GM23338 (cell line): ENCODE measurements around the gene CPT1A. TPM values are rescaled to one million over a fixed set of nuclear protein-coding genes. Genes with fewer than 3 reads are reported as not detected.

Source experiments
- ATAC-seq: fragments of 200-7000 bp; cut with Tn5 transposase; 3 replicates; pipeline ENCODE4 v1.9.1; 2020
- DNase-seq: peaks from one replicate; pipeline ENCODE4 v3.0.0-alpha.2; 2015; ENCODE audit warnings: low spot score
- H2AFZ ChIP-seq: fragments of 200-600 bp; sonication (generic); 2 replicates; pipeline ENCODE4 v1.8.0; 2016; ENCODE audit warnings: antibody characterized with exemption, mild to moderate bottlenecking, moderate library complexity
- H3F3A ChIP-seq: fragments of 200-600 bp; sonication (generic); replicated peaks from 2 replicates; pipeline ENCODE4 v1.8.0; 2017; ENCODE audit warnings: antibody characterized with exemption, mixed run types, low read depth
- H3K27ac ChIP-seq: fragments of 200-600 bp; sonication (generic); 2 replicates; pipeline ENCODE4 v1.6.1; 2016; ENCODE audit warnings: low read depth
- H3K27me3 ChIP-seq: fragments of 200-600 bp; sonication (generic); 2 replicates; pipeline ENCODE4 v1.8.0; 2016; ENCODE audit warnings: mild to moderate bottlenecking, mixed run types, moderate library complexity; ENCODE audit not compliant: insufficient read depth
- H3K36me3 ChIP-seq: fragments of 200-600 bp; sonication (generic); 2 replicates; pipeline ENCODE4 v1.8.0; 2016; ENCODE audit warnings: mild to moderate bottlenecking; ENCODE audit not compliant: insufficient read depth
- H3K4me1 ChIP-seq: fragments of 200-600 bp; sonication (generic); 2 replicates; pipeline ENCODE4 v1.8.0; 2016; ENCODE audit warnings: mild to moderate bottlenecking, moderate library complexity; ENCODE audit not compliant: insufficient read depth
- H3K4me2 ChIP-seq: fragments of 200-600 bp; sonication (generic); 2 replicates; pipeline ENCODE4 v1.7.1; 2017; ENCODE audit warnings: mixed run types
- H3K4me3 ChIP-seq: fragments of 200-600 bp; sonication (generic); 2 replicates; pipeline ENCODE4 v1.6.1; 2016; ENCODE audit warnings: mixed run types
- H3K79me2 ChIP-seq: fragments of 200-600 bp; sonication (generic); replicated peaks from 2 replicates; pipeline ENCODE4 v1.8.0; 2017; ENCODE audit warnings: mild to moderate bottlenecking; ENCODE audit not compliant: insufficient read depth
- H3K9me2 ChIP-seq: fragments of 200-600 bp; sonication (generic); 2 replicates; pipeline ENCODE4 v1.8.0; 2017; ENCODE audit not compliant: insufficient read depth
- H4K20me1 ChIP-seq: fragments of 200-600 bp; sonication (generic); replicated peaks from 2 replicates; pipeline ENCODE4 v1.8.0; 2017; ENCODE audit warnings: mild to moderate bottlenecking; ENCODE audit not compliant: insufficient read depth
- H3K27ac Mint-ChIP-seq: 2 replicates; pipeline ENCODE4 v1.8.0; 2020; ENCODE audit warnings: inconsistent platforms, mild to moderate bottlenecking, moderate library complexity, mixed read lengths
- H3K27me3 Mint-ChIP-seq: 3 replicates; pipeline ENCODE4 v1.8.0; 2022; ENCODE audit warnings: low read depth, mild to moderate bottlenecking, moderate library complexity, mixed read lengths, inconsistent platforms; ENCODE audit not compliant: insufficient read depth, poor library complexity
- H3K36me3 Mint-ChIP-seq: 3 replicates; pipeline ENCODE4 v1.8.0; 2021; ENCODE audit warnings: low read depth, mild to moderate bottlenecking, inconsistent platforms, moderate library complexity, mixed read lengths
- H3K4me1 Mint-ChIP-seq: 3 replicates; pipeline ENCODE4 v1.8.0; 2020; ENCODE audit warnings: mild to moderate bottlenecking, inconsistent platforms, mixed read lengths
- H3K4me3 Mint-ChIP-seq: 3 replicates; pipeline ENCODE4 v1.8.0; 2021; ENCODE audit warnings: moderate library complexity, mild to moderate bottlenecking, inconsistent platforms, mixed read lengths
- H3K9me3 Mint-ChIP-seq: 3 replicates; pipeline ENCODE4 v1.8.0; 2020; ENCODE audit warnings: moderate library complexity, mild to moderate bottlenecking, inconsistent platforms, mixed read lengths
- CREB1 ChIP-seq: fragments of 250-450 bp; sonication (Bioruptor Pico); IDR thresholded peaks from 2 replicates; pipeline ENCODE4 v1.5.0; 2020; ENCODE audit warnings: low read depth, mild to moderate bottlenecking, moderate library complexity
- EZH2 ChIP-seq: fragments of 200-600 bp; sonication (generic); IDR thresholded peaks from one replicate; pipeline ENCODE4 v1.8.0; 2017; ENCODE audit warnings: antibody characterized with exemption, mild to moderate bottlenecking, low read depth; ENCODE audit not compliant: unreplicated experiment
- EZH2phosphoT487 ChIP-seq: fragments of 200-600 bp; sonication (generic); IDR thresholded peaks from one replicate; pipeline ENCODE4 v1.8.1; 2018; ENCODE audit warnings: antibody characterized with exemption; ENCODE audit not compliant: unreplicated experiment
- JUNB ChIP-seq: IDR thresholded peaks from one replicate; pipeline ENCODE4 v1.6.1; 2016; ENCODE audit warnings: antibody characterized with exemption; ENCODE audit not compliant: unreplicated experiment
- POLR2AphosphoS5 ChIP-seq: IDR thresholded peaks from 2 replicates; pipeline ENCODE4 v1.6.1; 2016; ENCODE audit warnings: antibody characterized with exemption, low read depth
- STAT1 ChIP-seq: IDR thresholded peaks from one replicate; pipeline ENCODE4 v1.6.1; 2016; ENCODE audit warnings: antibody characterized with exemption; ENCODE audit not compliant: unreplicated experiment
- ZNF331 ChIP-seq: fragments of 250-450 bp; sonication (Bioruptor Pico); IDR thresholded peaks from 2 replicates; pipeline ENCODE4 v1.5.0; 2020; ENCODE audit warnings: low read depth, mild to moderate bottlenecking, moderate library complexity
- polyA plus RNA-seq: library from polyadenylated mRNA; unstranded; fragments of >200 nt; fragmentation: Nextera tagmentation; extraction: Ambion mirVana; gene quantifications from 2 replicates; pipeline ENCODE4 v1.2.1, GENCODE V29; 2016
- total RNA-seq: library from RNA; depleted of rRNA; stranded (reverse); fragments of >200 nt; shearing (Covaris generic); gene quantifications from 2 replicates; pipeline ENCODE4 v1.2.3, GENCODE V29; 2014
- TF ChIP-seq, protein P1 (sequence below): IDR thresholded peaks from 2 replicates; pipeline ENCODE4 v1.6.1; 2016; ENCODE audit warnings: antibody characterized with exemption
- TF ChIP-seq, protein P2 (sequence below), 2 experiments: fragments of 200-600 bp in 1 of 2; sonication (generic) in 1 of 2; conservative IDR thresholded peaks; 2 replicates each; pipeline versions ENCODE4 v1.5.1 to v1.6.1; 2016 to 2017; ENCODE audit warnings: antibody characterized with exemption in 2 of 2, low read depth in 2 of 2, mild to moderate bottlenecking in 2 of 2, moderate library complexity in 1 of 2
- TF ChIP-seq, protein P3 (sequence below): fragments of 250-450 bp; sonication (Bioruptor Pico); IDR thresholded peaks from 2 replicates; pipeline ENCODE4 v1.5.0; 2020; ENCODE audit warnings: mild to moderate bottlenecking, moderate library complexity

CPT1A gene
- total and polyA plus RNA-seq, 2 experiments from 2014 or later, result 2.6 to 9.5 TPM

DNA sequence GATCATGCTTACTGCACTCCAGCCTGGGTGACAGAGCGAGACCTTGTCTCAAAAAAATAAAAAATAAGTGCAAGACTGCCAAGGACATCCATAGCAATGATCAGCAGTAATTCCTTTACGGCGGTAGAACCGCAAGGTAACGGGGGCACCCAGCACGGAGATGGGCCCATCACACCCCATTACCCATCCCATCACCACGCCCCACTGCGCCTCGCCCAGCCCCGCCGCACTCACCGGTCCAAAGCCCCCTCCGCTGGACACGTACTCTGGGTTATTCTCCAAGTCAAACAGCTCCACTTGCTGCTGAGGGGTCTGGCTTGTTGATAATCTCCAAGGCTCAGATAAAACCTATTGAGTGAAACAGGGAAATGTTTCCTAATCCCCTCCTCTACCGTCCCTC lies 81.7 kb downstream of the CPT1A start:
- Histone ChIP-seq H3K27me3 (no peaks in the 10 kb centered on the region), H2AFZ (no peak overlapping the region), H4K20me1 (no peaks in the 10 kb centered on the region), H3F3A (no peaks in the 10 kb centered on the region), H3K36me3 (no peaks in the 10 kb centered on the region), H3K27ac (no peak overlapping the region), H3K9me2 (no peaks in the 10 kb centered on the region), H3K4me1 (no peaks in the 10 kb centered on the region; the same call in 1 of the 2 replicates), H3K4me3 (no peak overlapping the region), H3K79me2 (no peaks in the 10 kb centered on the region), H3K4me2 (no peak overlapping the region)
- no peaks in the 10 kb centered on the region for H3K36me3 Mint-ChIP-seq
- H3K27ac Mint-ChIP-seq, result no peak overlapping the region
- H3K4me3 Mint-ChIP-seq, result no peak overlapping the region
- ATAC-seq (no peak), DNase-seq (no peak)
- H3K9me3 Mint-ChIP-seq, result no peaks in the 10 kb centered on the region
- peaks cover 6% of the 10 kb centered on the region for H3K27me3 Mint-ChIP-seq
- TF ChIP-seq JUNB (no peak), EZH2 (no peak)
- TF ChIP-seq, protein P1, sequence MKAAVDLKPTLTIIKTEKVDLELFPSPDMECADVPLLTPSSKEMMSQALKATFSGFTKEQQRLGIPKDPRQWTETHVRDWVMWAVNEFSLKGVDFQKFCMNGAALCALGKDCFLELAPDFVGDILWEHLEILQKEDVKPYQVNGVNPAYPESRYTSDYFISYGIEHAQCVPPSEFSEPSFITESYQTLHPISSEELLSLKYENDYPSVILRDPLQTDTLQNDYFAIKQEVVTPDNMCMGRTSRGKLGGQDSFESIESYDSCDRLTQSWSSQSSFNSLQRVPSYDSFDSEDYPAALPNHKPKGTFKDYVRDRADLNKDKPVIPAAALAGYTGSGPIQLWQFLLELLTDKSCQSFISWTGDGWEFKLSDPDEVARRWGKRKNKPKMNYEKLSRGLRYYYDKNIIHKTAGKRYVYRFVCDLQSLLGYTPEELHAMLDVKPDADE, result no peak
- peaks cover 14% of the 10 kb centered on the region for H3K4me1 Mint-ChIP-seq

DNA sequence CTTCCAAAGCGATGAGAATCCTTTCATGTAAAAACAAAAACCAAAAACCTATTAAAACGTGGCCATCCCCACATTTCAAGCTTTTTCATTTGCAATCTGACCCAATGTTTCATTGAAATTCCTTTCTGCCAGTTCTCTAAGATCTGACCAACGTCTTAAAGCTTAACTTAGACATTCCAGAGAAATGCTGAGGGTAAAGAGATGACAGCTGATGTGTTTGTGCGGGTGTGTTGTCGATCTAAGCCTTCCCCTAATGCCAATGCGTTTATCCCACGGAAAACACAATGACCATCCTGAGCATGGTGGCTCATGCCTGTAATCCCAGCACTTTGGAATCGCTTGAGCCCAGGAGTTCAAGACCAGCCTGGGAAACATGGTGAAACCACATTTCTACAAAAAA lies 84.0 kb downstream of the CPT1A start:
- Mint-ChIP-seq H3K36me3 (no peaks in the 10 kb centered on the region), H3K9me3 (peaks cover 3% of the 10 kb centered on the region; the same call in 1 of the 3 replicates), H3K4me1 (peaks cover 10% of the 10 kb centered on the region), H3K27ac (no peak overlapping the region), H3K27me3 (peaks cover 1% of the 10 kb centered on the region), H3K4me3 (no peak overlapping the region)
- Histone ChIP-seq H3K4me1 (no peaks in the 10 kb centered on the region), H2AFZ (no peak overlapping the region), H3K4me3 (no peak overlapping the region), H3K27me3 (no peaks in the 10 kb centered on the region), H3K79me2 (no peaks in the 10 kb centered on the region), H3K36me3 (no peaks in the 10 kb centered on the region), H4K20me1 (no peaks in the 10 kb centered on the region), H3F3A (no peaks in the 10 kb centered on the region; the same call in 1 of the 2 replicates), H3K9me2 (no peaks in the 10 kb centered on the region), H3K4me2 (no peak overlapping the region), H3K27ac (peak overlapping the region; percentile 47)
- ATAC-seq, result no peak
- DNase-seq, result no peak
- TF ChIP-seq CREB1 (CRISPR knock-in tag) (no peak), JUNB (no peak), EZH2 (no peak), POLR2AphosphoS5 (no peak), ZNF331 (CRISPR knock-in tag) (no peak), STAT1 (no peak), EZH2phosphoT487 (no peak)
- TF ChIP-seq, protein P2, sequence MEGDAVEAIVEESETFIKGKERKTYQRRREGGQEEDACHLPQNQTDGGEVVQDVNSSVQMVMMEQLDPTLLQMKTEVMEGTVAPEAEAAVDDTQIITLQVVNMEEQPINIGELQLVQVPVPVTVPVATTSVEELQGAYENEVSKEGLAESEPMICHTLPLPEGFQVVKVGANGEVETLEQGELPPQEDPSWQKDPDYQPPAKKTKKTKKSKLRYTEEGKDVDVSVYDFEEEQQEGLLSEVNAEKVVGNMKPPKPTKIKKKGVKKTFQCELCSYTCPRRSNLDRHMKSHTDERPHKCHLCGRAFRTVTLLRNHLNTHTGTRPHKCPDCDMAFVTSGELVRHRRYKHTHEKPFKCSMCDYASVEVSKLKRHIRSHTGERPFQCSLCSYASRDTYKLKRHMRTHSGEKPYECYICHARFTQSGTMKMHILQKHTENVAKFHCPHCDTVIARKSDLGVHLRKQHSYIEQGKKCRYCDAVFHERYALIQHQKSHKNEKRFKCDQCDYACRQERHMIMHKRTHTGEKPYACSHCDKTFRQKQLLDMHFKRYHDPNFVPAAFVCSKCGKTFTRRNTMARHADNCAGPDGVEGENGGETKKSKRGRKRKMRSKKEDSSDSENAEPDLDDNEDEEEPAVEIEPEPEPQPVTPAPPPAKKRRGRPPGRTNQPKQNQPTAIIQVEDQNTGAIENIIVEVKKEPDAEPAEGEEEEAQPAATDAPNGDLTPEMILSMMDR (conservative IDR thresholded peaks at IDR 0.05; ENCODE audit: low read depth in 2 of 2), result no peak
- TF ChIP-seq, protein P1, result no peak
- TF ChIP-seq, protein P3, sequence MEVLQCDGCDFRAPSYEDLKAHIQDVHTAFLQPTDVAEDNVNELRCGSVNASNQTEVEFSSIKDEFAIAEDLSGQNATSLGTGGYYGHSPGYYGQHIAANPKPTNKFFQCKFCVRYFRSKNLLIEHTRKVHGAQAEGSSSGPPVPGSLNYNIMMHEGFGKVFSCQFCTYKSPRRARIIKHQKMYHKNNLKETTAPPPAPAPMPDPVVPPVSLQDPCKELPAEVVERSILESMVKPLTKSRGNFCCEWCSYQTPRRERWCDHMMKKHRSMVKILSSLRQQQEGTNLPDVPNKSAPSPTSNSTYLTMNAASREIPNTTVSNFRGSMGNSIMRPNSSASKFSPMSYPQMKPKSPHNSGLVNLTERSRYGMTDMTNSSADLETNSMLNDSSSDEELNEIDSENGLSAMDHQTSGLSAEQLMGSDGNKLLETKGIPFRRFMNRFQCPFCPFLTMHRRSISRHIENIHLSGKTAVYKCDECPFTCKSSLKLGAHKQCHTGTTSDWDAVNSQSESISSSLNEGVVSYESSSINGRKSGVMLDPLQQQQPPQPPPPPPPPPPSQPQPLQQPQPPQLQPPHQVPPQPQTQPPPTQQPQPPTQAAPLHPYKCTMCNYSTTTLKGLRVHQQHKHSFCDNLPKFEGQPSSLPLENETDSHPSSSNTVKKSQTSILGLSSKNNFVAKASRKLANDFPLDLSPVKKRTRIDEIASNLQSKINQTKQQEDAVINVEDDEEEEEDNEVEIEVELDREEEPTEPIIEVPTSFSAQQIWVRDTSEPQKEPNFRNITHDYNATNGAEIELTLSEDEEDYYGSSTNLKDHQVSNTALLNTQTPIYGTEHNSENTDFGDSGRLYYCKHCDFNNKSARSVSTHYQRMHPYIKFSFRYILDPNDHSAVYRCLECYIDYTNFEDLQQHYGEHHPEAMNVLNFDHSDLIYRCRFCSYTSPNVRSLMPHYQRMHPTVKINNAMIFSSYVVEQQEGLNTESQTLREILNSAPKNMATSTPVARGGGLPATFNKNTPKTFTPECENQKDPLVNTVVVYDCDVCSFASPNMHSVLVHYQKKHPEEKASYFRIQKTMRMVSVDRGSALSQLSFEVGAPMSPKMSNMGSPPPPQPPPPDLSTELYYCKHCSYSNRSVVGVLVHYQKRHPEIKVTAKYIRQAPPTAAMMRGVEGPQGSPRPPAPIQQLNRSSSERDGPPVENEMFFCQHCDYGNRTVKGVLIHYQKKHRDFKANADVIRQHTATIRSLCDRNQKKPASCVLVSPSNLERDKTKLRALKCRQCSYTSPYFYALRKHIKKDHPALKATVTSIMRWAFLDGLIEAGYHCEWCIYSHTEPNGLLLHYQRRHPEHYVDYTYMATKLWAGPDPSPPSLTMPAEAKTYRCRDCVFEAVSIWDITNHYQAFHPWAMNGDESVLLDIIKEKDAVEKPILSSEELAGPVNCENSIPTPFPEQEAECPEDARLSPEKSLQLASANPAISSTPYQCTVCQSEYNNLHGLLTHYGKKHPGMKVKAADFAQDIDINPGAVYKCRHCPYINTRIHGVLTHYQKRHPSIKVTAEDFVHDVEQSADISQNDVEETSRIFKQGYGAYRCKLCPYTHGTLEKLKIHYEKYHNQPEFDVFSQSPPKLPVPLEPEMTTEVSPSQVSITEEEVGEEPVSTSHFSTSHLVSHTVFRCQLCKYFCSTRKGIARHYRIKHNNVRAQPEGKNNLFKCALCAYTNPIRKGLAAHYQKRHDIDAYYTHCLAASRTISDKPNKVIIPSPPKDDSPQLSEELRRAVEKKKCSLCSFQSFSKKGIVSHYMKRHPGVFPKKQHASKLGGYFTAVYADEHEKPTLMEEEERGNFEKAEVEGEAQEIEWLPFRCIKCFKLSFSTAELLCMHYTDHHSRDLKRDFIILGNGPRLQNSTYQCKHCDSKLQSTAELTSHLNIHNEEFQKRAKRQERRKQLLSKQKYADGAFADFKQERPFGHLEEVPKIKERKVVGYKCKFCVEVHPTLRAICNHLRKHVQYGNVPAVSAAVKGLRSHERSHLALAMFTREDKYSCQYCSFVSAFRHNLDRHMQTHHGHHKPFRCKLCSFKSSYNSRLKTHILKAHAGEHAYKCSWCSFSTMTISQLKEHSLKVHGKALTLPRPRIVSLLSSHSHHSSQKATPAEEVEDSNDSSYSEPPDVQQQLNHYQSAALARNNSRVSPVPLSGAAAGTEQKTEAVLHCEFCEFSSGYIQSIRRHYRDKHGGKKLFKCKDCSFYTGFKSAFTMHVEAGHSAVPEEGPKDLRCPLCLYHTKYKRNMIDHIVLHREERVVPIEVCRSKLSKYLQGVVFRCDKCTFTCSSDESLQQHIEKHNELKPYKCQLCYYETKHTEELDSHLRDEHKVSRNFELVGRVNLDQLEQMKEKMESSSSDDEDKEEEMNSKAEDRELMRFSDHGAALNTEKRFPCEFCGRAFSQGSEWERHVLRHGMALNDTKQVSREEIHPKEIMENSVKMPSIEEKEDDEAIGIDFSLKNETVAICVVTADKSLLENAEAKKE (CRISPR knock-in tag), result no peak
